Thyroid gland (tissue), 4 donors: Measurements from ENCODE around the gene EFCC1.

ENCODE experiments used
- CTCF ChIP-seq, 6 experiments: fragments of 200-600 bp in 3 of 6; fragments of 450-650 bp in 3 of 6; sonication (generic) in 3 of 6; IDR thresholded peaks; one replicate each; pipeline ENCODE4 v1.5.1; 2016 to 2019; ENCODE audit warnings: antibody characterized with exemption in 6 of 6, mild to moderate bottlenecking in 2 of 6, inconsistent platforms in 1 of 6, moderate library complexity in 1 of 6
- POLR2A ChIP-seq, 2 donors: fragments of 450-650 bp; IDR thresholded peaks; one replicate each; pipeline ENCODE4 v1.6.1; 2017; ENCODE audit warnings: antibody characterized with exemption in 2 of 2, mild to moderate bottlenecking in 2 of 2, moderate library complexity in 1 of 2

DNA sequence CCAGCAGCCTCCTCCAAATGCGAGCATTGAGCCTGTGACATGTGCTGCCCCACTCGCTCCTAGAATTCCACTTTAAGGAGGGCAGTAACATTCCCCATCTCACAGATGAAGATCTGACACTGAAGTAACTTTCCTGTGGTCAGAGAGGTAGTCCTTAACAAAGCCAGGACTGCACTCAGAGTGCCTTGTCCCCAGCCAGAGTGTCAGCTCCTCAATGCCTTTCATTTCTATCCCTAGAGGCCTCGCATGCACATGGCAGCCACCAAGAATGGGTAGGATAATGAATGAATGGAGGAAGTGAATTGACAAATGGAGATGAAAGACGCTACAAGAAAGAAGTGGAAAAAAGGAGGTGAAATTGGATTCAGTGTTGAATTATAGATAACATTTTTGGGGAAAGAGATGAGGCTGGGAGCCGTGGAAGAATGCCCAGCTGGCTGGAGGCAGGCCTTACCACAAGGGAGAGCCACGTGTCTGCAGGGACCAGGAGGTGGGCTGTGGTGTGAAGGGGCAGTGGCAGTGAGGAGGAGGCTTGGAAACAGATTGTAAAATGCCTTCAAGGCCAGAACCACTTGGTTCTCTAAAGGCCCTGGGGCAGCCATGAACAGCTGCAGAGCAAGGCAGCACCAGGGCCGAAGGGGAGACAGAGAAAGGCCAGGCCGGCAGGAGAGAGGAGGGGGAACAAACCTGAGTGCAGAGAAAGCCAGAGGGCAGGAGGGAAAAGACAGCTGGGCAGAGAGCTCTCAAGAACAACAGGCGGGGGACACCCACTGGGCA, 17.6 kb upstream of the EFCC1 start:
- TF ChIP-seq CTCF (IDR thresholded peaks at IDR 0.05): no peak
- TF ChIP-seq POLR2A (IDR thresholded peaks at IDR 0.05): no peak
